ENCODE results near the gene ADAMTSL2.

ADAMTSL2 gene

GRCh38 chr9:133545494-133546286 is 11.2 kb downstream of the ADAMTSL2 start:
- in situ Hi-C loops (cut with HindIII; ENCODE audit: low sequenced_read_pairs) = no loop called here
- TF ChIP-seq CTCF (IDR thresholded peaks at IDR 0.05; ENCODE audit: low read depth, low read length, missing control alignments) = no peak
- H3K4me3 ChIP-seq (ENCODE audit: low read depth, low read length) = no peak overlapping the region
- no peak for DNase-seq (ENCODE audit: low read depth)

- no peak for TF ChIP-seq CTCF (IDR thresholded peaks at IDR 0.05; ENCODE audit: low read depth, low read length, missing control alignments)
- DNase-seq (ENCODE audit: low read depth) = no peak
- H3K4me3 ChIP-seq (ENCODE audit: low read depth, low read length) = no peak overlapping the region
- in situ Hi-C loops (cut with HindIII; ENCODE audit: low sequenced_read_pairs) = no loop called here
Observed at GRCh38 chr9:133546287-133546680, 11.8 kb downstream of the ADAMTSL2 start.

- in situ Hi-C loops (cut with HindIII; ENCODE audit: low sequenced_read_pairs) = no loop called here
- no peak overlapping the region for H3K4me3 ChIP-seq (ENCODE audit: low read depth, low read length)
- TF ChIP-seq CTCF (IDR thresholded peaks at IDR 0.05; ENCODE audit: low read depth, low read length, missing control alignments) = no peak
- DNase-seq (ENCODE audit: low read depth) = no peak
Observed at GRCh38 chr9:133547116-133547515, 12.6 kb downstream of the ADAMTSL2 start.

GRCh38 chr9:133551446-133551845 is 16.9 kb downstream of the ADAMTSL2 start:
- no peak for DNase-seq (ENCODE audit: low read depth)
- no peak for TF ChIP-seq CTCF (IDR thresholded peaks at IDR 0.05; ENCODE audit: low read depth, low read length, missing control alignments)
- H3K4me3 ChIP-seq (ENCODE audit: low read depth, low read length) = no peak overlapping the region
- in situ Hi-C loops (cut with HindIII; ENCODE audit: low sequenced_read_pairs) = no loop called here

- DNase-seq (ENCODE audit: low read depth) = no peak
- no peak overlapping the region for H3K4me3 ChIP-seq (ENCODE audit: low read depth, low read length)
- TF ChIP-seq CTCF (IDR thresholded peaks at IDR 0.05; ENCODE audit: low read depth, low read length, missing control alignments) = no peak
- in situ Hi-C loops (cut with HindIII; ENCODE audit: low sequenced_read_pairs) = no loop called here
Observed at GRCh38 chr9:133552236-133552635, 17.7 kb downstream of the ADAMTSL2 start.

- in situ Hi-C loops (cut with HindIII; ENCODE audit: low sequenced_read_pairs) = no loop called here
- no peak for DNase-seq (ENCODE audit: low read depth)
- TF ChIP-seq CTCF (IDR thresholded peaks at IDR 0.05; ENCODE audit: low read depth, low read length, missing control alignments) = no peak
- no peak overlapping the region for H3K4me3 ChIP-seq (ENCODE audit: low read depth, low read length)
Observed at GRCh38 chr9:133553123-133553522, 18.6 kb downstream of the ADAMTSL2 start.

All from astrocyte of the cerebellum (primary cell).